ENCODE results near the gene PHOSPHO1.

PHOSPHO1 gene

GRCh38 chr17:49196520-49196919 lies 34.1 kb downstream of the PHOSPHO1 start:
- H3K4me3 ChIP-seq (ENCODE audit: low read depth, low read length) = no peak overlapping the region
- no peak for DNase-seq
- no peaks in the 10 kb centered on the region for H3K9me3 ChIP-seq (ENCODE audit: severe bottlenecking)
- H3K27ac ChIP-seq = no peak overlapping the region
- no peaks in the 10 kb centered on the region for H3K27me3 ChIP-seq (ENCODE audit: insufficient read depth, low read depth, severe bottlenecking)
- no peaks in the 10 kb centered on the region; the same call in 1 of the 2 replicates for H3K36me3 ChIP-seq
- TF ChIP-seq, protein P1, sequence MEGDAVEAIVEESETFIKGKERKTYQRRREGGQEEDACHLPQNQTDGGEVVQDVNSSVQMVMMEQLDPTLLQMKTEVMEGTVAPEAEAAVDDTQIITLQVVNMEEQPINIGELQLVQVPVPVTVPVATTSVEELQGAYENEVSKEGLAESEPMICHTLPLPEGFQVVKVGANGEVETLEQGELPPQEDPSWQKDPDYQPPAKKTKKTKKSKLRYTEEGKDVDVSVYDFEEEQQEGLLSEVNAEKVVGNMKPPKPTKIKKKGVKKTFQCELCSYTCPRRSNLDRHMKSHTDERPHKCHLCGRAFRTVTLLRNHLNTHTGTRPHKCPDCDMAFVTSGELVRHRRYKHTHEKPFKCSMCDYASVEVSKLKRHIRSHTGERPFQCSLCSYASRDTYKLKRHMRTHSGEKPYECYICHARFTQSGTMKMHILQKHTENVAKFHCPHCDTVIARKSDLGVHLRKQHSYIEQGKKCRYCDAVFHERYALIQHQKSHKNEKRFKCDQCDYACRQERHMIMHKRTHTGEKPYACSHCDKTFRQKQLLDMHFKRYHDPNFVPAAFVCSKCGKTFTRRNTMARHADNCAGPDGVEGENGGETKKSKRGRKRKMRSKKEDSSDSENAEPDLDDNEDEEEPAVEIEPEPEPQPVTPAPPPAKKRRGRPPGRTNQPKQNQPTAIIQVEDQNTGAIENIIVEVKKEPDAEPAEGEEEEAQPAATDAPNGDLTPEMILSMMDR (IDR thresholded peaks at IDR 0.05; ENCODE audit: low read depth, low read length) = no peak

GRCh38 chr17:49195751-49196150 lies 34.8 kb downstream of the PHOSPHO1 start:
- Histone ChIP-seq H3K9me3 (ENCODE audit: severe bottlenecking) (no peaks in the 10 kb centered on the region), H3K36me3 (no peaks in the 10 kb centered on the region; the same call in 1 of the 2 replicates), H3K4me3 (ENCODE audit: low read depth, low read length) (no peak overlapping the region), H3K27me3 (ENCODE audit: insufficient read depth, low read depth, severe bottlenecking) (no peaks in the 10 kb centered on the region), H3K27ac (no peak overlapping the region)
- TF ChIP-seq, protein P1 (IDR thresholded peaks at IDR 0.05; ENCODE audit: low read depth, low read length) = no peak
- no peak for DNase-seq

DNA sequence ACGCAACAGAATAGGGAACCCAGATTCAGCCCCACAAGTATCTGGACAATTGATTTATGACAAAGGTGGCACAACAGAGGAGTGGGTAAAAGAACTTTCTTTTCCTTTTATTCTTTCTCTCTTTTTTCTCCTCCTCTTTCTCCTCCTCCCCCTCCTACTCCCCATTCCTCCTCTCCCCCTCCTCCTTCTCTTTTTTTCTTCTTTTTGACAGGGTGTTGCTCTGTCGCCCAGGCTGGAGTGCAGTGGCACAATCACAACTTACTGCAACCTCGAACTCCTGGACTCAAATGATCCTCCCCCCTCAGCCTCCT lies 36.3 kb downstream of the PHOSPHO1 start:
- DNase-seq = no peak
- peak overlapping the region; percentile 99 for H3K27ac ChIP-seq
- H3K9me3 ChIP-seq (ENCODE audit: severe bottlenecking) = no peaks in the 10 kb centered on the region
- H3K36me3 ChIP-seq = no peaks in the 10 kb centered on the region; the same call in 1 of the 2 replicates
- TF ChIP-seq, protein P1 (IDR thresholded peaks at IDR 0.05; ENCODE audit: low read depth, low read length) = no peak
- H3K27me3 ChIP-seq (ENCODE audit: insufficient read depth, low read depth, severe bottlenecking) = no peaks in the 10 kb centered on the region
- H3K4me3 ChIP-seq (ENCODE audit: low read depth, low read length) = peak overlapping the region; percentile 88

- peak; percentile 91 for DNase-seq
- Histone ChIP-seq H3K36me3 (no peaks in the 10 kb centered on the region; the same call in 1 of the 2 replicates), H3K27ac (peak overlapping the region; percentile 99), H3K4me3 (ENCODE audit: low read depth, low read length) (peak overlapping the region; percentile 88), H3K27me3 (ENCODE audit: insufficient read depth, low read depth, severe bottlenecking) (no peaks in the 10 kb centered on the region), H3K9me3 (ENCODE audit: severe bottlenecking) (no peaks in the 10 kb centered on the region)
- TF ChIP-seq, protein P1 (IDR thresholded peaks at IDR 0.05; ENCODE audit: low read depth, low read length) = no peak
These were observed 36.9 kb downstream of the PHOSPHO1 start for GRCh38 chr17:49193513-49194296.

DNA sequence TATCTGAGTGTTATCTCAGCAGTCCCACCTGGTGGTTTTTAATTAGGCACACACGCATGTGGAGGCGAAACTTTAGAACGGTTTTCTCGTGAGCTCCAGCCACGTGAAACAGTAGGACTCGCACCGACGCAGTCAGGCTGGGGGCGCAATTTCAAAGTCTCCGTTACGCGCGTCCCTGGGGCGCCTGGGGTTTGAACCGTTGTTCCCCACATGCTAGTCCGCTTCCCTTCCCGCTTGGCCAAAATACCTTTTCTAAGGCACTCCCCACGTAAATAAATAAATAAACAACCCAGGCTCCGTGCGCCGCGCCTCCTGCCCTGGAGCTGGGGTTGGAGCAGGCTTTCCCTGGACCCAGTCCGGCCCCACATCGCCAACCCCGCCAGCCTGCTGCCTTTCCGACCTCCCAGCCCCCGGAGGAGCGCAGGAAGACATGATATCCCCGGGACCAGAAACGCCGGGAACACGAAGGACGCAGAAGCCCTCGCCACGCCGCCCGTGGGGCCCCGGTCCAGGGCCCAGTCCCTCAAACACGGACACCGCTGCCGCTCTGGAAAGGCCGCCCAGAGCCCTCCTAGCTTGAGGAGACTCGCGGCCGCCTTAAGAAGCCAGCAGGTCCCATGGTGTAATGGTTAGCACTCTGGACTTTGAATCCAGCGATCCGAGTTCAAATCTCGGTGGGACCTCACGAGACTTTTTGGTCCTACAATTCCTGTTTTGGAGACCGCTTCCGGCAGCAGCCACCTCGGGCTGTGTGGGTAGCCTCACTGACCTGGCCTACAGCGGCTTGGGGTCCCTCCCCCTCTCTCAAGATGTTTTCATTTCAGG lies 38.5 kb downstream of the PHOSPHO1 start:
- Histone ChIP-seq H3K4me3 (ENCODE audit: low read depth, low read length) (peak overlapping the region; percentile 88), H3K9me3 (ENCODE audit: severe bottlenecking) (no peaks in the 10 kb centered on the region), H3K27ac (peak overlapping the region; percentile 99), H3K36me3 (no peaks in the 10 kb centered on the region; the same call in 1 of the 2 replicates), H3K27me3 (ENCODE audit: insufficient read depth, low read depth, severe bottlenecking) (no peaks in the 10 kb centered on the region)
- TF ChIP-seq, protein P1 (IDR thresholded peaks at IDR 0.05; ENCODE audit: low read depth, low read length) = peak; percentile 60
- peak; percentile 92 for DNase-seq

Measured in WERI-Rb-1 (cell line).